Measurements from ENCODE around the gene RPUSD1.
"Not testable (repeated sequence)": the region's sequence is repeated elsewhere in the genome, so short reads cannot be mapped to it uniquely, and the experiment has no call there.

RPUSD1 gene

DNA sequence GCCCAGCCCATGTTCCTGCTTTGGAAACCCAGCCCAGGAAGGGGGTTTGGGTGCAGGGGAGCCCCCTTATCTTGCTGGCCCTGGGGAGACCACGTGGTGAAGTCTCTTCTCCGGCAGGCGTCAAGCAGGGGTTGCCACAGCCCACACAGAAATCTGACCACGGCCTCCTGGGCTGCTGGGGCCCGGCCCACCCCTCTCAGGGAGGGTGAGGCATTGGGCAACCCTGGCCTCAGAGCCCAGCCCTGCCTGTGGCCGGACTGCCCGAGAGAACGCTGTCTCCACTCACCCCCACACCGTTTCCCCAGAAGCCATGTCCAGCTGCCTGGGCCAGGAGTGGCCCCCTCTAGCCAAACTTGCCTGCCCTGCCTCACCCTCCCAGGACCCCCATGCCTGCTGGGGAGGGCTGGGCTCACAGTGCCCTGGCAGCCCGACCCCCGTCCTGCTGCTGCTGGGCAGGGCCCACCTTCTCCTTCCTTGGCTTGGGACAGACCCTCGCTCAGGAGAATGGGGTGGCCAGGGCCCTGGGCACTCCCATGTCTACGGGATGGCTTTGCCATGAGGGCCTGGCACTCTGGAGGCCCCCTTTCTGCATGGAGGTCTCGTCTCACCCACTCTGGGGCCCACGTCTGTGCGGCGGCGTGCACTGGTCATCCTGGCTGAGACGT is 6.7 kb downstream of the RPUSD1 start:
- DNase-seq = no peak

DNA sequence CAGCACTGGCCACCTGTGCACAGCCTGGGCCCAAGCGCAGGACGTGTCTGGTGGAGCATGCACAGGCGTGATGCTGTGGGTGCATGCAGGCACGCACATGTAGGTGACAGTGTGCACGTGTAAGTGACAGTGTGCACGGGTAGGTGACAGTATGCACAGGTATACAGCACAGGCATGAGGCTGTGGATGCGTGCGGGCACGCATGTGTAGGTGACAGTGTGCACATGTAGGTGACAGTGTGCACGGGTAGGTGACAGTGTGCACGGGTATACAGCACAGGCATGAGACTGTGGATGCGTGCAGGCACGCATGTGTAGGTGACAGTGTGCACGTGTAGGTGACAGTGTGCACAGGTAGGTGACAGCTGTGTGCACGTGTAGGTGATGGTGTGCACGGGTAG is 7.9 kb downstream of the RPUSD1 start:
- DNase-seq = no peak

DNA sequence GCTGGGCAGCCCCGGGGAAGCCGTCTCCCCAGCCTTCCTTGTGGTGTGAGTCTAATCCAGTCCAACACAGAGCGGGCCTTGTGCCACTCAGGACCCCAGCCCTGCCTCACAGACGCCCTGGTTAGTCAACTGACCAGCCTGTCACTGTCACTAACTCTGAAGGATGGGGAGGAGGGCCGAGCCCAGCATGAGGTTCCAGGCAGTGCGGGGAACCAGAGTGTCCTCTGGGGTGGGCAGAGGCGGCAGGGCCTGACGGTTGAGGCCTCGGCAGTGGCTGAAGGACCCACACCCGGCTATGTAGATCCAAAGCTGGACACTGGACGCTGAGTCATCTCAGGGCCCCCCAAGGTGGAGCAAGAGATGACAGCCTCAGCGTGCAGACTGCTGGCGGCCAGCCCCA is 8.6 kb downstream of the RPUSD1 start:
- no peak for DNase-seq

DNA sequence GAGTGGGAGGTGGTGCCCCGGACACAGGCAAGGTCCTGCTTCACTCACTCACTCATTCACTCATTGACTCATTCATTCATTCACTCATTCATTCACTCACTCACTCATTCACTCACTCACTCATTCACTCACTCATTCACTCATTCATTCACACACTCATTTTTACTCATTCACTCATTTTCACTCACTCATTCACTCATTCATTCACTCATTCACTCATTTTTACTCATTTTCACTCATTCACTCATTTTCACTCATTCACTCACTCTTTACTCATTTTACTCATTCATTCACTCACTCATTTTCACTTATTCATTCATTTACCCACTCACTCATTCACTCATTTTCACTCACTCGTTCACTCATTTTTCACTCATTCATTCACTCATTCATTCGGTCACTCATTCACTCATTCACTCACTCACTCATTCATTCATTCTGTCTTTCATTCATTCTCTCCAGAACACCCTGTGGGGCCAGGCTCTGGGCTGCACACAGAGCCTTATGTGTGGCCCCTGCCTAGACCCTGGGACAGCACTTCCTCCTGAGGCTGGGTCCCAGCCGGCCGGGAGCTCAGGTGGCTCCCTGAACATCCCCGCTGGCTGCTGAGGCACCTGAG is 9.2 kb downstream of the RPUSD1 start:
- DNase-seq = no peak

DNA sequence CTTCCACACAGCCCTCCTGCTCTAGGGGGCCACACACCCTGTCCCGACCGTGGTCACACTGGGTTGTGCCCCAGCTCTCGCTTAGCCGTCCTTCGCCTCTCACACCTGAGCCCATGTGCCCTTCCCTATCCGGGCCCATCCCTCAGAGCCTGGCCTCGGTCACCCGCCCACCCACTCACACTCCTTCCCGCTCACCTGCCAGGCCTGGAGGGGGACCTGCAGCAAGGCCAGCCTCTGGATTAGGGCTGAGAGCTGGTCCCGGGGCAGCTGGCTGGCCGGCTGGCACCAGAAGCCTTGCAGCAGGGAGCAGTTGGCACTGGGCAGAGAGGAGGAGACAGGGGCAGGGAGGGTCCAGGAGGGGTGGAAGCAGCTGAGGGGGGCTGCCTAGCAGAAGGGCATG is 9.7 kb downstream of the RPUSD1 start:
- no peak for DNase-seq

DNA sequence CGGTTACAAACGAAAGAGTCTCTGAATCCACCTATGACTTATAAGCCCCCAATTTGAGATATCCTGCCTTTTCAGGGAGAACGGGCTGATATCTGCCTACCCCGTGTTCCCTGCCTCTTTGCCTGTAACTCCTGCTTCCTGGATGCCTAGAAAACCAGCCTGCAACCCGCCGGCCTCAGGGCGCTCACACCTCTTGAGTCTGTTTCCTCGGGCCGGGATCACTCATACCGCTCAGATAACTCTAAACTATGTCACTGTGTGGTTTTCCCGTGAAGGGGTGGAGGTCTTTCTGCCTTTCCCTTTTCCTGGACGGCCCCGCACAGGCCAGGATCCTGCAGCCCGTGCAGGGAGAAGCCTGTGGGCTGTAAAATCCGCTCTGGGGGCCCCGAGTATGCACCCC is 10.4 kb downstream of the RPUSD1 start:
- no peak for DNase-seq

DNA sequence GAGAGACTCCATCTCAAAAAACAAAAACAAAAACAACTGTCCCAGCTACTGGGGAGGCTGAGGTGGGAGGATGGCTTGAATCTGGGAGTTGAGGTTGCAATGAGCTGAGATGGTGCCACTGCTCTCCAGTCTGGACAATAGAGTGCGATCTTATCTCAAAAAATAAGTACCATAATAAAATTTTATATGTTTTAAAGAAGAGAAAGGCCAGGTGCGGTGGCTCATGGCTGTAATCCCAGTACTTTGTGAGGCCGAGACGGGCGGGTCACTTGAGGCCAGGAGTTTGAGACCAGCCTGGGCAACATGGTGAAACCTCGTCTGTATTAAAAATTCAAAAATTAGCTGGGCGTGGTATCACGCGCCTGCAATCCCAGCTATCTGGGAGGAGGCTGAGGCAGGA is 11.4 kb downstream of the RPUSD1 start:
- no peak for DNase-seq

- DNase-seq = not testable (repeated sequence)
These were observed 11.9 kb downstream of the RPUSD1 start for GRCh38 chr16:776298-776697.

DNA sequence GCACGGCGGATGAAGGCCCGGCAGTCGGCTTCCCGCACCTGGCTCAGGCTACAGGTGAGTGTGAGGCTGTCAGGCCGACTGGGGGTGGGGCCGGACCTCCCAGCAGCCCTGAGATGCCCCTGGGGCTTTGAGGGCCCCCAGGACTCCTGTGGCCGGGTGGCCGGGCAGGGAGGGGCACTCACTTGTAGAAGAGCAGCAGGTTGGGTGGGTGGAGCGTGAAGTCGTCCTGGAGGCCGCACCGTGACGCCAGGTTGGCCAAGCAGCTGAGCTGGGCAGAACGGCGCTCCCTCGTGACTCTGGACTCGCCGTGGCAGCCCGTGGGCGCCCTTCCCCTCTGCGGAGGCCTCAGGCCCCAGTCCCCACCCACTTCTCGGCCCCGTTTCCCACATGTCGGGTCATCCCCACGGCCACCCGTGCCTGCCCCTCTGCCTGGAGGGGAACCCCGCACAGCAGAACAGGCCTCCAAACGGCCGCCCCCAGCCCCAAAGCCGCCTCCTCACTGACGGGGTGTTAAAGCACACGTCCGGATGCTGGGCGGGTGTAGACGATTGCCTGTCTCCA is 12.9 kb downstream of the RPUSD1 start:
- no peak for DNase-seq

DNA sequence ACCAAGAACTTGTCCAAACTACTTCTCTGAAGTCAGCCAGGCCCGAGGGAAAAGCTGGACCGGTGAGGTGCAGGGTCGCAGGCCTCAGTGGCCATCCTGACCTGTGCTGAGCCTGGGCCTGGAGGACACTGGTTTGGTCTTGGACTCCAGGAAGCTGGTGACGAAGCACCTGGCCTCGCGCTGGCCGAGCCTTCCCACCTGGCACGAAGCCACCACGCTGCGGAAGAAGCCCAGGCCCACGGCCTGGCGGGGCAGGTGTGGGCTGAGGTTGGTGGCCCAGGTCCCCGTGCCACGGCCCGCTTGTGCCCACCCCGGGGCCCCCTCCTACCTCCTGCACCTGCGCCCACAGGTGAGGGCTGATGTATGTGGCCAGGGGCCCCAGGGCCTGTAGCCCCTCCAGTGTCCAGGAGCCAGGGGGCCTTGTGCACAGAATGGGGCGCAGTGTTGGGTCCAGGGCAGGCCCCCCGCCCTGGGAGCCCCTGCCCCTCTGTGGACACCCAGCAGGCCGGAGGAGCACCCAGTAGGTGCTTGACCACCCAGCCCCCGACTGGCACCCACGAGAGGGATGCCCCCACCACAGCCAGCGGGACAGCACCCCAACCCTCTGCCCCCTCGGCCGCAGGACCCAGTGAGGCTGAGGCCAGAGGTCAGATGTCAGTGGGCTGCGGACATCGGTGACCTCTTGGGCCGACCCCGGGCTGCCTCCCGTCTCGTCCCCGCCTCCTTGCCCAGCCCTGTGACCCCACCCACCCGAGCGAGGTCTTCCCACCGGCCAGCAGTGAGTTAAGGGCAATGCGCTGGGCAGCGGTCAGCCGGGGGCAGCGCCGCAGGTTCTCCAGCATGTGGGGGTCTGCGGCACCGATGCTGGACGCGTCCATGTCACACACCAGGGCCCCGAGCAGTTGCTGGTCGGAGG is 13.8 kb downstream of the RPUSD1 start:
- DNase-seq = no peak

DNA sequence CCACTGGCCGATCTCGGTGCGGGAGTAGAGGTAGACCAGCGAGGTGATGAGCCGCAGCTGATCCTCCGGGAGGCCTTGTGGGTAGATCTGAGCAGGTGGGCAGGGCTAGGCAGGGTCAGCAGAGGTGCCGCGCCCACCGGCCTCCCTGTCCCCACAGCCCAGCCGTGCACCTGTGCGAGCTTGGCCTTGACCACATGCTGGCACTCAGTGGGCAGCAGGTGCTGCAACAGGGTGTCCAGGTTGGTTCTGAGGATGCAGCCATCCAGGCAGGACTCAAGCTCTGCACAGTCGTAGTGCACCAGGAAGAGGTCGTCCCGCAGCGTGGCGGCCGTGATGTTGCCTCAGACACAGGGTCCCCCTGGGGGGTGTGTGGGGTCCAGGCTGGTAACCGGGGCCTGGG is 15.2 kb downstream of the RPUSD1 start:
- no peak for DNase-seq

- DNase-seq = no peak
These were observed 17.8 kb downstream of the RPUSD1 start for GRCh38 chr16:770411-770810.

DNA sequence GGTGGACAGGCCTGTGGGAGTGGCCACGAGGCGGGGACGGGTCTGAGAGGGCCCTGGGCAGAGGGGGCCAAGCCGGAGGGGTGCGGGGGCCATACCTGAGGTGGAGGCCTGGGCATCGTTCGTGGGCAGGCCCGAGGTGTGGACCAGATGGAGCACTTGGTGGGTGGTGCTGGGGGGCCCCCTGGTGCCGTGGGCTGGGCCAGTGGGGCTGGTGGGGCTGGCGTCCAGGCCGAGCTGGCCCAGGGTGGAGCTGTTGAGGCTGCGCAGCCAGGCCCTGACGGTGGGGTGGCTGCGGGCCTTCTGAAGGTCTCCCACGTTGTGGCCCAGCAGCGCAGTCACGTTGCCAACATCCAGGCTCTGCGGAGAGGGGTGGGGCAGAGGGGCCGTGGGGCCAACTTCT is 18.2 kb downstream of the RPUSD1 start:
- DNase-seq = no peak

GRCh38 chr16:769184-769784 is 18.9 kb downstream of the RPUSD1 start:
- no peak for DNase-seq

DNA sequence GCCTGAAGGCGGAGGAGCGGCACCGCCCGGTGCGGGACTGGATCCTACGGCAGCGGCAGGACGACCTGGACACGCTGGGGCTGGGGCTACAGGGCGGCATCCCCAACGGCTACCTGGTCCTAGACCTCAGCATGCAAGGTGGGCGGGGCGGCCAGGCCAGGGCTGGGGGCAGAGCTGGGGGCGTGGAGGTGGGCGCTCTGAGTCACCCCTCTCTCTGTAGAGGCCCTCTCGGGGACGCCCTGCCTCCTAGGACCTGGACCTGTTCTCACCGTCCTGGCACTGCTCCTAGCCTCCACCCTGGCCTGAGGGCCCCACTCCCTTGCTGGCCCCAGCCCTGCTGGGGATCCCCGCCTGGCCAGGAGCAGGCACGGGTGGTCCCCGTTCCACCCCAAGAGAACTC is 19.8 kb downstream of the RPUSD1 start:
- no peak for DNase-seq

DNA sequence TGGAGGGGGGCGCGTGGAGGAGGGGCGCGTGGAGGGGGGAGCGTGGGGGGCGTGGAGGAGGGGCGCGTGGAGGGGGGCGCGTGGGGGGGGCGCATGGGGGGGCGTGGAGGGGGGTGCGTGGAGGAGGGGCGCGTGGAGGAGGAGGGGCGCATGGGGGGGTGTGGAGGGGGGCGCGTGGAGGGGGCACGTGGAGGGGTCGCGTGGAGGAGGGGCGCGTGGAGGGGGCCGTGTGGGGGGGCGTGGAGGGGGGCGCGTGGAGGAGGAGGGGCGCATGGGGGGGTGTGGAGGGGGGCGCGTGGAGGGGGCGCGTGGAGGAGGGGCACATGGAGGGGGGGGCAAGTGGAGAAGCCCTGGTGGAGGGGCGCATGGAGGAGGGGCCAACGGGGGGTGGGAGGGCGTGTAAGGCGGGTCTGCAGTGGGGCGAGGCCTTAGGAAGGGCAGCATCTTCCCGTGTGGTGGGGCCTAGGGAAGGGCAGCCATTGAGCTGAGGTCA is 20.4 kb downstream of the RPUSD1 start:
- no peak for DNase-seq

DNA sequence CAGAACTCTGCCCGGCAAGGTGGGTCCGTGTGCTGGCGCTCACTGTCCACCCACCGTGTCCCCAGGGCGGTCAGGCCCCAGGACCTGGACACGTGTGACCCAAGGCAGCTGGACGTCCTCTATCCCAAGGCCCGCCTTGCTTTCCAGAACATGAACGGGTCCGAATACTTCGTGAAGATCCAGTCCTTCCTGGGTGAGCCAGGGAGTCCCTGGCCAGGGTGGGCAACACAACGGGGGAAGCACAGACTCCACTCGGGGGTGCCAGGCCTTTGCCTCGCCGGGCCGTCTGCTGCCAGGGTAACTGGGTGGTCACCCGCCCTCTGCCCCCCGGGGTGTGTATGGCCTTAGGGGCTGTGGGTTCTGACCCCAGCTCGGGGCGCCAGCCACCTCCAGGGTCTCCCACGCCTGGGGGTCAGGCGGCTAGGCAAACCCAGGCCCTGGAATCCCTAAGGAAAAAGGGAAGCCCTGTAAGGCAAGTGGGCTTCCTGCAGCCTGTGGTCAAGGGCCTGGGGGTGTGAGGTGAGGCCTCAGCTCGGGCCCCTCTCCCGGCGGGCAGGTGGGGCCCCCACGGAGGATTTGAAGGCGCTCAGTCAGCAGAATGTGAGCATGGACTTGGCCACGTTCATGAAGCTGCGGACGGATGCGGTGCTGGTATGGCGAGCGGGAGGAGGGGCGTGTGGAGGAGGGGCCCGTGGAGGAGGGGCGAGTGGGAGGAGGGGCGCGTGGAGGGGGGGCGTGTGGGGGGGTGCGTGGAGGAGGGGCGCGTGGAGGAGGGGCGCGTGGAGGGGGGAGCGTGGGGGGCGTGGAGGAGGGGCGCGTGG is 21.2 kb downstream of the RPUSD1 start:
- no peak for DNase-seq

DNA sequence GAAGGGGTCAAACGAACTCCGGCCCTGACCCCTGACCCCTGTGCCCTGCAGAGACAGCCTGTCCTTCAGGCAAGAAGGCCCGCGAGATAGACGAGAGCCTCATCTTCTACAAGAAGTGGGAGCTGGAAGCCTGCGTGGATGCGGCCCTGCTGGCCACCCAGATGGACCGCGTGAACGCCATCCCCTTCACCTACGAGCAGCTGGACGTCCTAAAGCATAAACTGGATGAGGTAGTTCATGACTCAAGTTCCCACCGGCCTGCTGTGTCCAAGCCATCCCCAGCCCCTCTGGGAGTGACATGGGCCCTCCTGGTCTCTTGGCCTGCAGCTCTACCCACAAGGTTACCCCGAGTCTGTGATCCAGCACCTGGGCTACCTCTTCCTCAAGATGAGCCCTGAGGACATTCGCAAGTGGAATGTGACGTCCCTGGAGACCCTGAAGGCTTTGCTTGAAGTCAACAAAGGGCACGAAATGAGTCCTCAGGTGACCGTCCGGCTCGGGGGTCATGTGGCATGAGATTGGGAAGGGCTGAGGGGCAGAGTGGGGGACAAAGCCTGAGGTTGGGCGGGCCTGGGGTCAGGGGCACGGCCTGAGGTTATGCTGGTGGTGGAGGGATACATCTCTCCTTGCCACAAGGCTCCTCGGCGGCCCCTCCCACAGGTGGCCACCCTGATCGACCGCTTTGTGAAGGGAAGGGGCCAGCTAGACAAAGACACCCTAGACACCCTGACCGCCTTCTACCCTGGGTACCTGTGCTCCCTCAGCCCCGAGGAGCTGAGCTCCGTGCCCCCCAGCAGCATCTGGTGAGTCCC is 22.0 kb downstream of the RPUSD1 start:
- DNase-seq = no peak

DNA sequence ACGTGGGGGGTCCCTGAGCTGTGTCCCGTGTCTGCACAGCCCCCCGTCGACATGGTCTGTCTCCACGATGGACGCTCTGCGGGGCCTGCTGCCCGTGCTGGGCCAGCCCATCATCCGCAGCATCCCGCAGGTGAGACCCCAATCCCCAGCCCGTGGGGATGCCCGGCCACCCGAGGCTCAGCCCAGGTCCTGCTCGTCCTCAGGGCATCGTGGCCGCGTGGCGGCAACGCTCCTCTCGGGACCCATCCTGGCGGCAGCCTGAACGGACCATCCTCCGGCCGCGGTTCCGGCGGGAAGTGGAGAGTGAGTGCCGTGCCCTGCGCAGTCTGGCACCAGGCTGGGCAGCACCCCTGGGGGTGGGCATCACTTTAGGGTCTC is 22.7 kb downstream of the RPUSD1 start:
- no peak for DNase-seq

DNA sequence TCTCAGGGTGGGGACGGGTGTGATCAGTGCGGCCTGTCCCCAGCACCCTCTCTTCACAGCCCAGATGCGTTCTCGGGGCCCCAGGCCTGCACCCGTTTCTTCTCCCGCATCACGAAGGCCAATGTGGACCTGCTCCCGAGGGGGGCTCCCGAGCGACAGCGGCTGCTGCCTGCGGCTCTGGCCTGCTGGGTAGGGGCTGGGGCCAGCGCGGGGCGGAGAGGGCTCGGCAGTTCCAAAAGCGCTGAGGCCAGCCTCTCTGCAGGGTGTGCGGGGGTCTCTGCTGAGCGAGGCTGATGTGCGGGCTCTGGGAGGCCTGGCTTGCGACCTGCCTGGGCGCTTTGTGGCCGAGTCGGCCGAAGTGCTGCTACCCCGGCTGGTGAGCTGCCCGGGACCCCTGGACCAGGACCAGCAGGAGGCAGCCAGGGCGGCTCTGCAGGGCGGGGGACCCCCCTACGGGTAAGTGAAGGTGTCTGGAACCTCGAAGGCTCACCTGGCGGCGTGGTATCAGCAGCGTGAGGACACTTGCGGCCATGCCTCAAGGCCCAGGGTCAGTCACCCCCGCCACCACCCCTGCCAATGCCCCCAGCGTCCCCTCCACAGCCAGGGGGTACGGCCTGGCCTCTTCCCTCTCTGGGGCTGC is 23.2 kb downstream of the RPUSD1 start:
- DNase-seq = no peak

All from inflammatory macrophage (primary cell).